Fibroblast of mammary gland (primary cell): ENCODE measurements around the gene NPFFR2.
"Not testable (repeated sequence)": the region's sequence is repeated elsewhere in the genome, so short reads cannot be mapped to it uniquely, and the experiment has no call there.

Experiments
- DNase-seq: peaks from one replicate; pipeline ENCODE4 v3.0.0-alpha.2; 2010; ENCODE audit warnings: low read depth
- H3K4me3 ChIP-seq: 2 replicates; pipeline ENCODE4 v1.5.1; 2011; ENCODE audit warnings: low read depth, mild to moderate bottlenecking, low read length, moderate library complexity; ENCODE audit not compliant: control insufficient read depth
- TF ChIP-seq, protein P1 (sequence below): conservative IDR thresholded peaks from 2 replicates; pipeline ENCODE4 v1.5.1; 2011; ENCODE audit warnings: low read depth, low read length, inconsistent platforms; ENCODE audit not compliant: control insufficient read depth, insufficient read depth

NPFFR2 gene

DNA sequence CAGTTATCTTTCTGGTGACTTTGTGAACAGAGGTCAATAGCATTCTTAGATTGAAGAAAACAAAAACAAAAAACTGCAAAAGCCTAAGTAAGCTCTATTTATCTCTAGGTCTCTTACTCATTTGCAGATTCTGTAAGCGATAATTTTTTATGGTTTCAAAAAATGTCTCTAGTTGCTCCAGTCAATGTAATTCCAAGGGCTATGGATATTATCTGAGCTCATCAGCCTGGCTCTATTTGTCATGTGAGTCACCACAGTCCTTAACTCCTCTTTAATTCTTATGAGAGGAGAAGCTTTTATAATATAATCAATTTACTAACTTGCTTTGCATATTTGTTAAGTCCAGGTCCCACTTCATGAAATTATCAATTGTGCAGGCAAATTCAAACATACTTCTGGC, 79.1 kb downstream of the NPFFR2 start:
- H3K4me3 ChIP-seq: no peak overlapping the region
- TF ChIP-seq, protein P1, sequence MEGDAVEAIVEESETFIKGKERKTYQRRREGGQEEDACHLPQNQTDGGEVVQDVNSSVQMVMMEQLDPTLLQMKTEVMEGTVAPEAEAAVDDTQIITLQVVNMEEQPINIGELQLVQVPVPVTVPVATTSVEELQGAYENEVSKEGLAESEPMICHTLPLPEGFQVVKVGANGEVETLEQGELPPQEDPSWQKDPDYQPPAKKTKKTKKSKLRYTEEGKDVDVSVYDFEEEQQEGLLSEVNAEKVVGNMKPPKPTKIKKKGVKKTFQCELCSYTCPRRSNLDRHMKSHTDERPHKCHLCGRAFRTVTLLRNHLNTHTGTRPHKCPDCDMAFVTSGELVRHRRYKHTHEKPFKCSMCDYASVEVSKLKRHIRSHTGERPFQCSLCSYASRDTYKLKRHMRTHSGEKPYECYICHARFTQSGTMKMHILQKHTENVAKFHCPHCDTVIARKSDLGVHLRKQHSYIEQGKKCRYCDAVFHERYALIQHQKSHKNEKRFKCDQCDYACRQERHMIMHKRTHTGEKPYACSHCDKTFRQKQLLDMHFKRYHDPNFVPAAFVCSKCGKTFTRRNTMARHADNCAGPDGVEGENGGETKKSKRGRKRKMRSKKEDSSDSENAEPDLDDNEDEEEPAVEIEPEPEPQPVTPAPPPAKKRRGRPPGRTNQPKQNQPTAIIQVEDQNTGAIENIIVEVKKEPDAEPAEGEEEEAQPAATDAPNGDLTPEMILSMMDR: no peak
- DNase-seq: peak; percentile 3

DNA sequence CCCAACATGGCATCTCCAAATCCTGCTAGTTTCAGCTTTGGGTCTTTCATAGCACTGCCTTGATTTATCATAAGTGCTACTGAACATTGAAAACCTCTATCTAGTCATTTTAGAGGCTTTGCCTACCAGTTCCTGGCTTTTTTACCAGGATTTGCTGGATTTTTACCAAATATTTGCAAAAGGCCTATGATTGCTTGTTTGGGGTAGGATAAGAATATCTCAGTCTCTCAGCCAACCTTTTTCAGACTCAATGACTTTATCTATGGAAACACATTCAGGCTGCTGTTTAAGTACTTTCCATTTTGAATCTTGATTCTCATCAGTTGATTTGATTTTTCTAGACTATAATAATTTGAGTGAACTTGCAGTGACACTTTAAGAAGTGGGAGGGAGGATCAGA, 80.1 kb downstream of the NPFFR2 start:
- DNase-seq: no peak
- TF ChIP-seq, protein P1: no peak
- H3K4me3 ChIP-seq: no peak overlapping the region

DNA sequence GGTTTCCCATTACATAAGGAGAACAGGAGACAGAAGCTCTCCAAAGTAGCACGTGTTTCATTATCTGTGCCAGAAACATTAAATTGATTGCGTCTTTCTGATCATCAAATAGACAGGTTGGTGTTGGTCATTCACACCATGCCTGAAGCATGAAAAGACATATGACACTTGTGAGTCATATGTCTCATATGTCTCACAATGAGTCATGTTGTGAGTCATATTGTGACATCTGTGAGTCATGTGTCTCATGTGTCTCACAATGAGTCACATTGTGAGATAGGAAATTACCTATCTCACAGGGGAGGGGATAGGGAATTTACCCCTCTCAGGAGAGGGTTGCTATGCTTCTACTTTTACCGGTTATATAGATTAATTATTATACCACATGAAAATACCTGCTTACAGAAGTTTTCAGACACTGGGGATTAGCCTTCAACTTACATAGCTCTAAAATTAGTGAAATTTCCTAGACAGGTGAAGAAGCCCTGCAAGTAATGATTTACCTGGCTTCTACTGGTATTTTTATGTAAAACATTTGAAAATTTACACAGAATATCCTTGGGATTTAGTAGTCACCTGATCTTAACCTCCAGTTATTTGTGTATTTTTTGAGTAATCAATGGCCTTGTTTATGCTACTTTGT, 80.8 kb downstream of the NPFFR2 start:
- DNase-seq: peak; percentile 91
- TF ChIP-seq, protein P1: no peak
- no peak overlapping the region for H3K4me3 ChIP-seq

DNA sequence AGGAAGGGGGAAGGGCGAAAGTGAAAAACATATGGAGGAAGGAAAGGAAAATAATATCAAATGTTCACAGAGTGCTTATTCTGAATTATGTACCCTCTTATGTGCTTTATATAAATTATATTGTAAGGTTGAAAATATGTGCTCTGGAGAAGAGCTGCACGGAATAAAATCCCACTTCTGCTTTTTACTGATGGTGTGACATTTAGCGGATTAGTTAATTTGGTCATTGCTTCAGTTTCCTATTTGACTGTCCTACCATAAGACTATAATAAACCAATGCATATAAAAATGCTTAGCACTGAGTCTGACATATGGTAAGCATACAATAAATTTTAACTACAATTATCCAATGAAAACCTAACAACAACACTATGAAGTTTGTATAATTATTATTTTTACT, 86.2 kb downstream of the NPFFR2 start:
- TF ChIP-seq, protein P1: no peak
- H3K4me3 ChIP-seq: no peak overlapping the region
- no peak for DNase-seq

DNA sequence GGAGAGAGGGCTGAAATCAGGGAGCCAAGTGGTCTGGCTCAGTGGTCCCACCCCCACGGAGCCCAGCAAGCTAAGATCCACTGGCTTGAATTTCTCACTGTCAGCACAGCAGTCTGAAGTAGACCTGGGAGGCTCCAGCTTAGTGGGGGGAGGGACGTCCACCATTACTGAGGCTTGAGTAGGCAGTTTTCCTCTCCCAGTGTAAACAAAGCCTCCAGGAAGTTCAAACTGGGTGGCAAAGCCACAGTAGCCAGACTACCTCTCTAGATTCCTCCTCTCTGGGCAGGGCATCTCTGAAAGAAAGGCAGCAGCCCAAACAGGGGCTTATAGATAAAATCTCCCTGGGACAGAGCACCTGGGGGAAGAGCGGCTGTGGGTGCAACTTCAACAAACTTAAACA, 88.1 kb downstream of the NPFFR2 start:
- H3K4me3 ChIP-seq: no peak overlapping the region
- TF ChIP-seq, protein P1: no peak
- DNase-seq: no peak

DNA sequence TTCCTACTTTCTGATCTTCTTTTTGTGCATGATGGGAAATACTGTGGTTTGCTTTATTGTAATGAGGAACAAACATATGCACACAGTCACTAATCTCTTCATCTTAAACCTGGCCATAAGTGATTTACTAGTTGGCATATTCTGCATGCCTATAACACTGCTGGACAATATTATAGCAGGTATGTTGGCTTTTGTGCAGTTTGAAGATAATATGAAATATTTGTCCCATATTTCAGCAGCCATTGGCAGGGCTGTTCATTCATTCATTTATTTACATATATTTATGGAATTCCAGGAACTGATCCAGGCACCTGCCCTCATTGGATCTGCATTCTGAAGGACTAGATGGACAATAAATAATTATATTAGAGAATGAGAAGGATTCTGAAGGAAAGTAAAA, 96.9 kb downstream of the NPFFR2 start:
- no peak overlapping the region for H3K4me3 ChIP-seq
- TF ChIP-seq, protein P1: no peak
- DNase-seq: no peak

DNA sequence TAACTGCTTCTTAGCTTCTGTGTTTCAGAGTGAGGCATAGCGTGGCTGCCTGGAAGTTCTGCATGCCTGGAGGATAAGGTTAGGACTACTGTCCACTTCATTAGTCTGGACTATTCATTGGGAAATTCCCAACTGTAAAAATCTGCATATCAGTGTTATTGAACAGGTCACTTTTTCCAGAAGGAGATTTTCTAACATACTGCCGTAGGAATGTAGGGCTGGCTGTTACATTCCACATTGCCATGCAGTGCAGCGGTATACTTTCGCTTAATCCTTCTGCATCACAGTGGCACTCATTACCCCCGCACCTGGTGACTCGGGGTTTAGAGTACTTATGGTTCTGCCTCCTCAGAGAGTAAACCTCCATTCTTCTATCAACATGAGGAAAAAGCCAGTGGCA, 104.6 kb downstream of the NPFFR2 start:
- DNase-seq: no peak
- no peak overlapping the region for H3K4me3 ChIP-seq
- TF ChIP-seq, protein P1: no peak

DNA sequence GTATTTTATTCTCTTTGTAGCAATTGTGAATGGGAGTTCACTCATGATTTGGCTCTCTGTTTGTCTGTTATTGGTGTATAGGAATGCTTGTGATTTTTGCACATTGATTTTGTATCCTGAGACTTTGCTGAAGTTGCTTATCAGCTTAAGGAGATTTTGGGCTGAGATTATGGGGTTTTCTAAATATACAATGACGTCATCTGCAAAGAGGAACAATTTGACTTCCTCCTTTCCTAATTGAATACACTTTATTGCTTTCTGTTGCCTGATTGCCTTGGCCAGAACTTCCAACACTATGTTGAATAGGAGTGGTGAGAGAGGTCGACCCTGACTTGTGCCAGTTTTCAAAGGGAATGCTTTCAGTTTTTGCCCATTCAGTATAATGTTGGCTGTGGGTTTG, 108.2 kb downstream of the NPFFR2 start:
- not testable (repeated sequence) for H3K4me3 ChIP-seq

More for the DNA sequence above, 108.2 kb downstream of the NPFFR2 start:
- not testable (repeated sequence) for DNase-seq
